Keratinocyte (primary cell): ENCODE data around the gene SEC22A. TPM values are rescaled to one million over a fixed set of nuclear protein-coding genes. Genes with fewer than 3 reads are reported as not detected.

Experiments
- DNase-seq: peaks from one replicate; pipeline ENCODE4 v3.0.0-alpha.2; 2011; ENCODE audit warnings: low read depth, missing footprints, low spot score
- FAIRE-seq: peaks from 2 replicates; lab custom pipeline; 2011; peaks lifted over from hg19 to GRCh38; lab: Jason Lieb, UNC
- H2AFZ ChIP-seq: 2 replicates; pipeline ENCODE4 v1.6.0; 2012; ENCODE audit warnings: low read length, control low read depth, inconsistent platforms; ENCODE audit not compliant: control insufficient read depth
- H3K27ac ChIP-seq: 2 replicates; pipeline ENCODE4 v1.5.1; 2011; ENCODE audit warnings: low read length; ENCODE audit not compliant: control insufficient read depth, insufficient read depth
- H3K27me3 ChIP-seq: 3 replicates; pipeline ENCODE4 v1.6.0; 2011; ENCODE audit warnings: low read length; ENCODE audit not compliant: control insufficient read depth, insufficient read depth; ENCODE audit errors: extremely low read depth
- H3K36me3 ChIP-seq, 2 experiments: 2 replicates in 1 of 2; 3 replicates in 1 of 2; pipeline ENCODE4 v1.5.1; 2011; ENCODE audit warnings: low read length in 2 of 2, mild to moderate bottlenecking in 1 of 2; ENCODE audit not compliant: control insufficient read depth in 2 of 2, insufficient read depth in 2 of 2; ENCODE audit errors: extremely low read depth in 1 of 2
- H3K4me1 ChIP-seq: 3 replicates; pipeline ENCODE4 v1.5.1; 2011; ENCODE audit warnings: low read length; ENCODE audit not compliant: control insufficient read depth, insufficient read depth; ENCODE audit errors: extremely low read depth
- H3K4me2 ChIP-seq: 3 replicates; pipeline ENCODE4 v1.6.0; 2011; ENCODE audit warnings: low read depth, low read length; ENCODE audit not compliant: control insufficient read depth, insufficient read depth; ENCODE audit errors: extremely low read depth
- H3K4me3 ChIP-seq, 3 experiments: fragments of 200-600 bp in 1 of 3; sonication (generic) in 1 of 3; 2 replicates in 2 of 3; 3 replicates in 1 of 3; pipeline ENCODE4 v1.5.1; 2011 to 2016; ENCODE audit warnings: low read length in 3 of 3, mild to moderate bottlenecking in 3 of 3, control low read depth in 2 of 3, inconsistent platforms in 1 of 3, low read depth in 1 of 3, mixed read lengths in 1 of 3, mixed run types in 1 of 3, moderate library complexity in 1 of 3; ENCODE audit not compliant: control insufficient read depth in 2 of 3, insufficient read depth in 2 of 3; ENCODE audit errors: extremely low read depth in 1 of 3
- H3K79me2 ChIP-seq: 2 replicates; pipeline ENCODE4 v1.6.0; 2012; ENCODE audit warnings: low read length; ENCODE audit not compliant: control insufficient read depth, insufficient read depth
- H3K9ac ChIP-seq: 3 replicates; pipeline ENCODE4 v1.6.0; 2011; ENCODE audit warnings: low read length; ENCODE audit not compliant: control insufficient read depth, insufficient read depth; ENCODE audit errors: extremely low read depth
- H3K9me1 ChIP-seq: 3 replicates; pipeline ENCODE4 v1.6.0; 2011; ENCODE audit warnings: low read length; ENCODE audit not compliant: control insufficient read depth, insufficient read depth; ENCODE audit errors: extremely low read depth
- H3K9me3 ChIP-seq: 2 replicates; pipeline ENCODE4 v1.5.1; 2012; ENCODE audit warnings: low read depth, low read length; ENCODE audit not compliant: control insufficient read depth
- H4K20me1 ChIP-seq: 3 replicates; pipeline ENCODE4 v1.6.0; 2011; ENCODE audit warnings: low read length; ENCODE audit not compliant: control insufficient read depth, insufficient read depth; ENCODE audit errors: extremely low read depth
- CTCF ChIP-seq, 3 experiments: IDR thresholded peaks in 1 of 3; conservative IDR thresholded peaks in 1 of 3; optimal IDR thresholded peaks in 1 of 3; 2 replicates in 2 of 3; 3 replicates in 1 of 3; pipeline versions ENCODE3 to v1.5.1; 2011; ENCODE audit warnings: low read length in 3 of 3, mild to moderate bottlenecking in 3 of 3, moderate library complexity in 2 of 3, control low read depth in 1 of 3, inconsistent platforms in 1 of 3; ENCODE audit not compliant: insufficient read depth in 2 of 3; ENCODE audit errors: extremely low read depth in 1 of 3
- EZH2 ChIP-seq: IDR thresholded peaks from one replicate; pipeline ENCODE4 v1.6.1; 2012; ENCODE audit warnings: inconsistent platforms, mild to moderate bottlenecking, low read length, moderate library complexity
- dilution Hi-C: fragments of 300-500 bp; cut with MboI; formaldehyde crosslinking; loops from one replicate; pipeline ENCODE4 v1.7.0; 2020; ENCODE audit warnings: low sequenced_read_pairs; ENCODE audit not compliant: extremely low pct_ligation_motif_present
- polyA plus RNA-seq, 5 experiments: library from polyadenylated mRNA; depleted of rRNA in 3 of 5; stranded (reverse) in 3 of 5; stranded (forward) in 1 of 5; unstranded in 1 of 5; fragments of >200 nt; gene quantifications; 1 replicate in 1 of 5; 2 replicates in 3 of 5; 3 replicates in 1 of 5; pipeline versions ENCODE4 v1.2.1 to v1.2.3, GENCODE V29; 2011 to 2012; ENCODE audit warnings: missing spikeins in 2 of 5, low read depth in 1 of 5, low replicate concordance in 1 of 5

The SEC22A gene
- polyA plus RNA-seq, 1 donor (not counting 4 experiments of a cell fraction or from before 2014, with no cell fraction given) = 32.9 TPM

- Histone ChIP-seq H3K9ac (no peak overlapping the region), H3K9me1 (no peaks in the 10 kb centered on the region), H3K36me3 (no peaks in the 10 kb centered on the region), H3K9me3 (no peaks in the 10 kb centered on the region), H4K20me1 (peaks cover 2% of the 10 kb centered on the region), H3K79me2 (no peaks in the 10 kb centered on the region), H2AFZ (no peak overlapping the region), H3K4me2 (no peak overlapping the region), H3K4me1 (no peaks in the 10 kb centered on the region), H3K27ac (no peak overlapping the region), H3K4me3 (no peak overlapping the region), H3K27me3 (peaks cover 10% of the 10 kb centered on the region)
- dilution Hi-C loops = no loop called here
- FAIRE-seq (no peak), DNase-seq (no peak)
- TF ChIP-seq EZH2 (no peak), CTCF (optimal IDR thresholded peaks at IDR 0.05 in 1 of 3, IDR thresholded peaks at IDR 0.05 in 1 of 3, conservative IDR thresholded peaks at IDR 0.05 in 1 of 3; ENCODE audit: extremely low read depth in 1 of 3, insufficient read depth in 2 of 3, low read length in 3 of 3) (no peak)
Observed at GRCh38 chr3:123291404-123291803, 89.7 kb downstream of the SEC22A start.

GRCh38 chr3:123292321-123293310 lies 90.9 kb downstream of the SEC22A start:
- dilution Hi-C loops = no loop called here
- no peak for TF ChIP-seq CTCF (optimal IDR thresholded peaks at IDR 0.05 in 1 of 3, IDR thresholded peaks at IDR 0.05 in 1 of 3, conservative IDR thresholded peaks at IDR 0.05 in 1 of 3; ENCODE audit: extremely low read depth in 1 of 3, insufficient read depth in 2 of 3, low read length in 3 of 3)
- TF ChIP-seq EZH2 = no peak

More at GRCh38 chr3:123292321-123293310, 90.9 kb downstream of the SEC22A start:
- Histone ChIP-seq H3K9me3 (no peaks in the 10 kb centered on the region), H3K79me2 (no peaks in the 10 kb centered on the region), H3K27me3 (peaks cover 13% of the 10 kb centered on the region), H3K4me1 (no peaks in the 10 kb centered on the region), H3K9me1 (no peaks in the 10 kb centered on the region), H3K36me3 (no peaks in the 10 kb centered on the region), H2AFZ (no peak overlapping the region), H3K4me2 (no peak overlapping the region), H3K4me3 (no peak overlapping the region), H3K27ac (no peak overlapping the region), H4K20me1 (peaks cover 2% of the 10 kb centered on the region), H3K9ac (no peak overlapping the region)
- FAIRE-seq = no peak
- no peak for DNase-seq
